Skin epidermis (tissue), 12 donors: Measurements from ENCODE around the gene GAL3ST1.
"Not testable (repeated sequence)": the region's sequence is repeated elsewhere in the genome, so short reads cannot be mapped to it uniquely, and the experiment has no call there.

Source experiments
- H3K27ac ChIP-seq, 21 experiments: fragments of 200-600 bp; sonication (generic) in 11 of 21; one replicate each; pipeline ENCODE4 v1.5.0; 2020; ENCODE audit warnings: mild to moderate bottlenecking in 3 of 21, inconsistent platforms in 2 of 21, moderate library complexity in 2 of 21
- H3K4me3 ChIP-seq, 7 experiments: fragments of 200-600 bp; sonication (generic) in 2 of 7; one replicate each; pipeline ENCODE4 v1.5.0; 2020; ENCODE audit warnings: inconsistent platforms in 2 of 7, mild to moderate bottlenecking in 2 of 7, moderate library complexity in 1 of 7

GAL3ST1 gene

DNA sequence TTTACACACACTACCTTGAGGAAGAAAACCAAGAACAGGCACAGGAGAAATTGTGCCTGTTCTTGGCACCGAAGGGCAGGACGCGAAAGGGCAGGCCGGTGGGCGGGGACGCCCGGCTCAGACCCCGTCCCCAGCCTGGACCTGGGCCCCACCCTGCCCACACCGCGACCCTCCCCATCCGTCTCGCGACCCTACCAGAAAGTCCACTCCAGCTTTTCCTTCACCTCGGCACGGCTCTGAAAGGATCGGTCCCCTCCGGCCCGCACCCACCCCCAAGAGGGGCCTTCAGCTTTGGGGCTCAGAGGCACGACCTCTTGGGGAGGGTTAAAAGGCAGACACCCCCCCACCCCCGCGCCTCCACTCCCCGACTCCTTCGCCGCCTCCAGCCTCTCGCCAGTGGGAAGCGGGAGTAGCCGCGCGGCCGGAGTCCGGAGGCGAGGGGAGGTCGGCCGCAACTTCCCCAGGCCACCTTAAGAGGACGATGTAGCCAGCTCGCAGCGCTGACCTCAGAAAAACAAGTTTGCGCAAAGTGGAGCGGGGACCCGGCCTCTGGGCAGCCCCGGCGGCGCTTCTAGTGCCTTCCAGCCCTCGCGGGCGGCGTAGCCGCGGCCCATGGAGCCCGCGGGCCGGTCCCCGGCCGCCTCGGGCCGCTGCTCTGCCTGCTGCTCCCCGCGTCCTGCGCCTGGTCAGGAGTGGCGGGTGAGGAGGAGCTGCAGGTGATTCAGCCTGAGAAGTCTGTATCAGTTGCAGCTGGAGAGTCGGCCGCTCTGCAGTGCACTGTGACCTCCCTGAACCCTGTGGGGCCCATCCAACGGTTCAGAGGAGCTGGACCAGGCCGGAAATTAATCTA, 32.3 kb downstream of the GAL3ST1 start:
- no peak overlapping the region for H3K27ac ChIP-seq
- H3K4me3 ChIP-seq, result peak overlapping the region in 4 of 7 experiments; percentile 9 to 20 (median 15)

DNA sequence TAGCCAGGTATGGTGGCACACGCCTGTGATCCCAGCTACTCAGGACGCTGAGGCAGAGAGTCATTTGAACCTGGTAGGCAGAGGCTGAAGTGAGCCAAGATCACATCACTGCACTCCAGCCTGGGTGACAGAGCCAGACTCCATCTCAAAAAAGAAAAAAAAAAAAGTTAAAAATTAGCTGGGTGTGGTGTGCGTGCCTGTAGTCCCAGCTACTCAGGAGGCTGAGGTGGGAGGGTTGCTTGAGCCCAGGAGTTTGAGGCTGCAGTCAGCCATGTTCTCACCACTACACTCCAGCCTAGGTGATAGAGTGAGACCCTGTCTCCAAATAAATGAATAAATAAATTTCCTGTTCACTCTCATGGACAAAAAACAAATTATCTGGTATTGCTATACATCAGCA, 33.0 kb downstream of the GAL3ST1 start:
- peak overlapping the region in 2 of 7 experiments; percentile 14 to 20 for H3K4me3 ChIP-seq
- H3K27ac ChIP-seq, result not testable (repeated sequence)

DNA sequence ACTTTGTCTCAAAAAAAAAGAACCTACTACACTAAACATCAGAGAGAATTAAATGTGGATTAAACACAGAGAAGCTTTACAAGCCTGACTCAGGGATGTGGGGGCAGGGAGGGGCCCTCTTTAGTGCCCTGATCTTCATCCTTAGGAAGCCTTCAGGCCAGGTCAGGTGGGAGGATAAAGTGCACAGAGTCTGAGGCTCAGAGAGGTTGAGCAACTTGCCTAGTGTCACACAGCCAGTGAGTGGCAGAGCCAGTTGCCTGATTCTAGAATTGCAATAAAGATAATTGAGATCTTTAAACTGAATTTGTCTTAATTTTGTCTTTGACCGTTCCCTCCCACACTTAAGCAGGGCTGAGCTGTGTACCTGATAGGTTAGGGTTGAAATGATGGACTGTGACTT, 35.1 kb downstream of the GAL3ST1 start:
- Histone ChIP-seq H3K4me3 (no peak overlapping the region), H3K27ac (no peak overlapping the region)

DNA sequence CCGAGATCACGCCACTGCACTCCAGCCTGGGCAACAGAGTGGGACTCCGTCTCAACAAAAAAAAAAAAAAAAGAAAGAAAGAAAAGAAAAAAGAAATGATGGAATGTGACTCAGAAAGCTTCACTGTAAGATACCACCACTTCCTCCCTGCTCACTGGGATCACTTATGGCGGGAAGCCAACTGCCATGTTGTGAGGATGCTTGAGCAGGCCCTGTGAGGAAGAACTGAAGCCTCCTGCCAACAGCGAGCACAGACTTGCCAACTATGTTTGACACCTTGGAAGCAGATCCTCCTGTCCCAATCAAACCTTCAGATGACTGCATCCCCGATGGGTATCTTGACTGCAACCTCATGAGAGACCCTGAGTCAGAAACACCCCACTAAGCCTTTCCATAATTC, 36.2 kb downstream of the GAL3ST1 start:
- Histone ChIP-seq H3K4me3 (no peak overlapping the region), H3K27ac (no peak overlapping the region)

DNA sequence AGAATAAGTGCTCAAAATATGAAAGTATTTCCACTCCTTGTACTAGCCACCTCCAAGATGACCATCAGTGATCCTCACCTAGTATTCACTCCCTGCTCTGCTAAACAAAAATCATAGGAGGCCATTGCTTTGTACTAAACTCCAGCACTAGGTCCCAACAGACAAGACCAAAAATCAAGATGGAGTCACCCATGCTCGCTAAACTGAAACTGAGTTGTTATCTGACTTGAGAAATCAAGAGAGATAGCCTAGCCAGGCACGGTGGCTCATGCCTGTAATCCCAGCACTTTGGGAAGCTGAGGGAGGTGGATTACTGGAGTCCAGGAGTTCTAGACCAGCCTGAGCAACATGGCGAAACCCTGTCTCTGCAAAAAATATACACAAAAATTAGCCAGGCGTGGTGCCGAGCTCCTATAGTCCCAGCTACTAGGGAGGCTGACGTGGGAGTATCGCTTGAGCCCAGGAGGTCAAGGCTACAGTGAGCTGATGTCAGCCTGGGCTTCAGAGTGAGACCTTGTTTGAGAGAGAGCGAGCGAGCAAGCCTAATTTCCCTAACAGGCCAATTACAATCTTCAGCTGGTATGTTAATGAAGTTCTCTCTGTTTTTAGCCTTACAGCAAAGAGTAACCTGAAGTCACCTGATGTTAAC, 37.3 kb downstream of the GAL3ST1 start:
- H3K4me3 ChIP-seq, result no peak overlapping the region

DNA sequence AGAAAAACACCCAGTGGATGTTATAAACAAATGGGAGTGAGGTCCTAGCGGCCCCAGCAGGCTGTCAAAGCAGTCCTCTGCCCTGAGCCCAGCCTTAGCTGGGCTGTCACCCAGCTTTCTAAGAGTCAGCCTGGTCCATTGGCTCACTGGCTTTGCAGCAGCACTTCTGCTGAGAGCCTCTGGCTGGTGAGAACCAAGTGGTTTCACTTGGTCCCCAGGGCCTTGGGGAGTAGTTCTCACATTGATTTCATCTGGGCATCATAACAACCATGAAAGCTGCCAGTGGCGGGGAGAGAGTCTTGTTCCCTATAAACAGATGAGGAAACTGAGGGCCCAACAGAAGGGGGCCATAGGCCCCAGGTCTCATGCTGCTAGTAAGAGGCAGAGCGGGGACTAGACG, 39.3 kb downstream of the GAL3ST1 start:
- no peak overlapping the region for H3K27ac ChIP-seq
- no peak overlapping the region for H3K4me3 ChIP-seq

More for the DNA sequence above, 37.3 kb downstream of the GAL3ST1 start:
- no peak overlapping the region for H3K27ac ChIP-seq

DNA sequence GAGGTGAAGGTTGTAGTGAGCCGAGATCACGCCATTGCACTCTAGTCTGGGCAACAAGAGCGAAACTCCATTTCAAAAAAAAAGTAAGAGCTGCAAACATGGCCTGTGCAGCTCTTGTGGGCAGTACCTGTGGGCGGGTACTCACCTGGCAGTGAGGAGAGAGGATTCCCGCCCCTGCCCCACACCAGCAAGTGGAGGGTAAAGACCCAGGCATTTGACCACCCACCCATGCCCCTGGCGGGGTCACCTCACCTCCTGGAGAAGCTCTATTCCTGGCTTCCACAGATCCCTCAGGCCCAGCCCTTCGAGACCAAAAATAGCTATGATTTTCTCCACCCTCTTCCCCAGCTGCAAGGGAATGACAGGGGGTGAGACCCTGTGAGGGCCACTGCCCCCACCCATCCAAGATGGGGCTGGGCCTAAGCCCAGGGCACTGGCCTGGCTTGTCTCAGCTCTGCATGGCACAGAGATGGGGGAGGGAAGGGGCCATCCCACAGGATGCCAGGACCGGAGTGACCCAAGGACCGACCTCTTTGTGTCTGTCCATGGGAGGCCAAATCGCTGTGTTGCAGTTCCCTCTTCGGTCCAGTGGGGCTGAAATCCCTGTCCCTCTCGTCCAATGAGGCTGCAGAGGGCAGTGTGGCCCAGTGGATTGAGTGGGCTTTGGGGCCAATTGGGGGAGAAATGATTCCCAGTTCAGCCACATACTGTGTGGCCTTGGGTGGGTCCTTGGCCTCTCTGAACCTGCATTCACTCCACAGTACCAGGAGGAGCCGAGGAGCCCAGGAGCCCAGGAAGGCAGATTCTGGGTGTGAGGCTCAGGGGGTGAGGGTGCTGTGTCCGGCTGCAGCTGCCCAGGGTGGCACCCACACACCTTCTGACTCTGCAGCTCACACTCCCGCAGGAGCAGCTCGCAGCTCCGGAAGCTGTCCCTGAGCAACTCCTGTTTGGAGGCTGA, 42.5 kb downstream of the GAL3ST1 start:
- Histone ChIP-seq H3K4me3 (no peak overlapping the region), H3K27ac (no peak overlapping the region)

DNA sequence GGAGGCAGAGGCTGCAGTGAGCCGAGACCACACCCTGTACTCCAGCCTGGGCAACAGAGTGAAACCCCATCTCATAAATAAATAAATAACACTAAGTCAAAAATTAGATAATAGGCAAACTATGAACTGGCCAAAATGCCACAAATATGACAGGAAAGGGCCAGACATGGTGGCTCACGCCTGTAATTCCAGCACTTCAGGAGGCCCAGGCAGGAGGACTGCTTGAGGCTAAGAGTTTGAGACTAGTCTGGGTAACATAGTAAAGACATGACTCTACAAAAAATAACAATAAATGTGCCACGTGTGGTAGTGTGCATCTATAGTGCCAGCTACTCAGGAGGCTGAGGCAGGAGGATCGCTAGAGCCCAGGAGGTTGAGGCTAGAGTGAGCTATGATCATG, 47.8 kb downstream of the GAL3ST1 start:
- H3K4me3 ChIP-seq, result no peak overlapping the region
- no peak overlapping the region for H3K27ac ChIP-seq

DNA sequence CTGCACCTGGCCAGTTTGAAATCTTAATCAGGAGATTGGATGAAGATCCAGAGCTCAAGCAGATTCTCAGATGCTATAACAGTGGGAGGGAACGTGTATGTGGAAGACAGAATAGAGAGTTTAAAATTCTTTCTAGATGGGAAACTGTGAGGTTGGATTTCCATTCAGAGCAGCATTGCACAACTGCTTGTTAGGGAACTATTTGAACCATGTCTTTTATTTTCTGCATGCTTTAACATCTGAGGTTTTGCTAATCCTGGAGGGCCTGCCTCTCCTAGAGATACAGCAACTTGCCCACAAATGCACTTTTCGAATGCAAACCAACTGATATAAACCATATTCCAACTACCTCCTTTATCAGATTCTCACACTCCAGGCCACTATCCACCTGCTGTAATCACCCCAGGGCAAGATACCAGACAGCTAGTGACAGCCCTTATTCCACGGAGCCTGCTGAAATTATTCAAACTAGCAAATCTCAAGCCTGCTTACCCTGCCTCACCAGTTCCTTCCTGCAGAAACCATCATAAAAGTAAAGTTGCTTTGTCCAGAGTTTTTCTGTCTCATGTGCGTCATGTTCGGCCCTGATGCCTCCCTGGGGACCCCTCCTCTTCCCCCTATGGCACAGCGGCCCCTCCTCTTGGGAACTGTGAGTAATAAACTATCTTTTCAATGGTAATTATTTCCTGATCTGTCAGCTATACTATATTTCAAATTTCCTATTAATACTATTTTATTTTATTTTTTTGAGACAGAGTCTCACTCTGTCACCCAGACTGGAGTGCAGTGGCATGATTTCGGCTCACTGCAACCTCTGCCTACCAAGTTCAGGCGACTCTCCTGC, 50.6 kb downstream of the GAL3ST1 start:
- Histone ChIP-seq H3K27ac (no peak overlapping the region), H3K4me3 (no peak overlapping the region)

DNA sequence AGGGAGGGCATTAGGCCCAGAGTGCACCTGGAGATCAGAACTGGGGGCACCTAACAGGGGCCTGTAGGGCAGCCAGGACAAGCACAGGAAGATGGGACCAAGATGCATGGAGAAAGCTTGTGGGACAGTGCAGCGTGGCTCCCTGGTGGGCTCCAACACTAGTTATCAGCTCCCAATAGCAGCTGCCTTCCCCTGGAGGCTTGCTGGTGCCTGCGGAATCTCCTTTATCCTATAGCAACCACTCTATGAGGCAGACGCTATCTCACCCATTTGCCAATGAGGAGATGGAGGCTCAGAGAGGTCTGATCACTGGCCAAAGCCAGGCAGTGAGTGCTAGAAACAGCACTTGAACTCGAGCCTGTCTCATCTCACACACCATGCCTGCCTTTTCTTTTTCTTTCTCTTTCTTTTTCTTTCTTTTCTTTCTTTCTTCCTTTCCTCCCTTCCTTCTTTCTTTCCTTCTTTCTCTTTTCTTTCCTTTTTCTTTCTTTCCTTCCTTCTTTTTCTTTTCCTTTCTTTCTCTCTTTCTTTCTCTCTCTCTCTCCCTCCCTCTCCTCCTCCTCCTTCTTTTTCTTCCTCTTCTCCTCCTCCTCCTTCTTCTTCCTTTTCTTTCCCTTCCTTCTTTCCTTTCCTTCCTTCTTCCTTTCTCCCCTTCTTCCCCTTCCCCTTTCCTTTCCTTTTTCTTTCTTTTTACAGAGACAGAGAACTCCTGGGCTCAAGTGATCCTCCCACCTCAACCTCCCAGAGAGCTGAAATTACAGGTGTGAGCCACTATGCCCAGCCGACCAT, 52.9 kb downstream of the GAL3ST1 start:
- Histone ChIP-seq H3K4me3 (no peak overlapping the region), H3K27ac (no peak overlapping the region)

DNA sequence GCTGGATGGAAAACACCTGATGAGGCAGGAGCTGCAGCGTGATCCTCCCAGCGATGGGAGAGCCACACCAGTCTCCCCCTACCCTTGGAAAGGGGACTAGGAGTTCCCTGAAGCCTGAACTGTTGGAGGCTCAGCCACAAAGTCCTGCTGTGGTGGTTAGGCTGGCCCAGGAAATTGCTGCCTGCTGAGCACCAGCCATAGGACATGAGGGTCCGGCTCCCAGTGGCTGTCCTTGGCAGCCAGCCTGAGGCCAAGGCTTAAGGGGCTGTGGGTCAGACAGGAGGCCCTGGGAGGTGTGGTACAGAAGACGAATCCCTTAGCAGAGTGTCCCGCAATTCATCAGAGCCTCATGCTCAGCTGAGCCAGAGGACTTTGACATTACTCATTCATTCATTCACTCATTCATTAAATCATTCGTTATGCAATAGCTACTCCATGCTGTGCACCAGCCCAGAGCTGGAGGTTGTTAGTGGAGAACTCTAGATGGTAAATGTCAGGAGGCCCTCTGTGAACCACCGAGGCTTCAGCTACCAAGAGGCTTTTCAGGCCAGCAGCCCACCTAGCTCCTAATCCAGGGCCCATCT, 54.5 kb downstream of the GAL3ST1 start:
- Histone ChIP-seq H3K4me3 (no peak overlapping the region), H3K27ac (no peak overlapping the region)

DNA sequence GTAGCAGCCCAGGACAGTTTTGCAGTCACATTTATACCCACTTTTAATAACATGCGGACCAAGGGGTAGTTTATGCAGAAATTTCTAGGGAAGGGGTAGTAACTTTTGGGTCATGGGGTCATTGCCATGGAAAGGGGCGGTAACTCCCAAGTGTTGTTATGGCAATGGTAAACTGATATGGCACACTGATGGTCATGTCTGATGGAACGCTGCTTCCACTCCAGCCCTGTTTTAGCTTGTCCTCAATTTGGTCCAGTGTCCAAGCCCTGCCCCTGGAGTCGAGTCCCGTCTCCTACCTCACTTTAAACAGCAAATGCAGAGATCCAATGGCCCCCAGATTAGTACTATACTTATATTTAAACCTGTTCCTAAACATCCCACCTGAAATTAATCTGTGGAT, 57.7 kb downstream of the GAL3ST1 start:
- Histone ChIP-seq H3K27ac (no peak overlapping the region), H3K4me3 (no peak overlapping the region)

DNA sequence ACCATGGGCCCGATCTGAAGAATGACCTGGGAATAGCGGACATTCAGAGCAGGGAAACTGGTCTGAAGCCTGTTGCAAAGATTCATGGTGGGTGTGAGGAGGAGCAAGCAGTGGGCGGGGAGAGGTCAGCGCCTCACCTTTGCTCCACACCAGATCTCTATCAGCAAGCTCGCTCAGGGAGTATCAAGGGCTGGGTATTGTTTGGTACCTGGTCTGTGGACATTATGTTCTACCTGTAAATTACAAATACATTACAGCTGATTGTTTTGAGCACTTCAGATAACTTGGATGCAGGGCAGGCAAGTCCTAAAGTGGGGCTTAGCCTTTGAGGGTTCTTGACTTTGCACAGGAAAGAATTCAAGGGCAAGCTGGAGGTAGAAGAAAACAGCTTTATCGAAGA, 58.2 kb downstream of the GAL3ST1 start:
- H3K4me3 ChIP-seq, result no peak overlapping the region
- no peak overlapping the region for H3K27ac ChIP-seq

DNA sequence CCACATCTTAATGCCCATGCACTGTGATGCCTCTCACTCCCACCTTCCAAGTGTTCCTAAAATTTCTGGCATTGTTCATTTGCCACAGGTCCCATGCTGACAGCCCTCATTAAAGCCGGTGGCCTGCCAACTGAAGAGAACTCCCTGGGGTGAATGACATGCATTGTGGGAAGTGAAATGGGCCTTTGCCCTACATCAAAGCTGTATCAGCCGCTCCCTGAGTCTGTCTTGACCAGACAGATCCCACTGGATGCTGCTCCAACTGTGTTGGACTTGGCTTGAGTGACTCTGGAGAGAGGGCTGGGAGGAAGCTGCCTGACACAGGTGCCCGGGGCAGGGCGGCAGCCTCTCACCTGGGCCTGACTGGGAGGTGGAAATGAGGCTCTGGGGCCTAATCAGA, 60.2 kb downstream of the GAL3ST1 start:
- H3K4me3 ChIP-seq, result no peak overlapping the region

DNA sequence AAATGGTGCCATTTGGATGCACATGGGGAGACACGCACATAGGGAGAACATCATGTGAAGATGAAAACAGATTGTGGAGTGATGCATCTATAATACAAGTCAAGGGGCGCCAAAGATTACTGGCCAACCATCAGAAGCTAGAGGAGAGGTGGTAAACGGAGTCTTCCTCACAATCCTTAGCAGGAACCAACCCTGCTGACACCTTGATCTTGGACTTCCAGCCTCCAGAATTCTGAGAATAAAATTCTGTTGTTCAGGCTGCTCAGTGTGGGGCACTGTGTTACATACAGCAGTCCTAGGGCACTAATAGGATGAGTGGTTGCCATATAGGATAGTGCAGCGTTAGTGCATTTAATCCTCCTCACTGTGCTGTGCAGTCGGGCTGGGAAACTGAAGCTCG, 61.0 kb downstream of the GAL3ST1 start:
- no peak overlapping the region for H3K27ac ChIP-seq
- no peak overlapping the region for H3K4me3 ChIP-seq

More for the DNA sequence above, 60.2 kb downstream of the GAL3ST1 start:
- no peak overlapping the region for H3K27ac ChIP-seq

DNA sequence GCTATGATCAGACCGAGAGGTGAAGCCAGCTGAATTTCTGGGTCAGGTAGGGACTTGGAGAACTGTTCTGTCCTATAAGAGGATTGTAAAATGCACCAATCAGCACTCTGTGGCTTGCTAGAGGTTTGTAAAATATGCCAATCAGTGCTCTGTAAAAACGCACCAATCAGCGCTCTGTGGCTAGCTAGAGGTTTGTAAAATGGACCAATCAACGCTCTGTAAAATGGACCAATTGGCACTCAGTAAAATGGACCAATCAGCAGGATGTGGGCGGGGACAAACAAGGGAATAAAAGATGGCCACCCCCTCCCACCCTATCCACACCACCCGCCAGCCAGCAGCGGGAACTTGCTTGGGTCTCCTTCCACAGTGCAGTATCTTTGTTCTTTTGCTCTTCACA, 62.6 kb downstream of the GAL3ST1 start:
- H3K27ac ChIP-seq, result no peak overlapping the region
- H3K4me3 ChIP-seq, result no peak overlapping the region

DNA sequence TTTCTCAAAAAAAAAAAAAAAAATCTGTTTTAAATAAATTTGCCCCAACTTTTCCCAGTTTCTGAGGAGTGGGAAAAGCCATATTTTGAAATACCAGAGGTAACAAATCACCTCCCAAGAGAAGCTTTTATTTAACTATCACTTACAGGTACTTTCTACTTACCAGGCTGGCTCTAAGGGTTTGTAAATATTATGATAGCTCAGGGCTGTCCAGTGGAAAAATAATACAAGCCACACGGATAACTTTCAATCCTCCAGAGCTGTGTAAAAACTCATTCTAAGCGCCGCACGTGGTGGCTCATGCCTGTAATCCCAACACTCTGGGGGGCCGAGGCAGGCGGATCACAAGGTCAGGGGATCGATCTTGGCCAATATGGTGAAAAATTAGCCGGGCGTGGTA, 63.4 kb downstream of the GAL3ST1 start:
- Histone ChIP-seq H3K4me3 (no peak overlapping the region), H3K27ac (no peak overlapping the region)

DNA sequence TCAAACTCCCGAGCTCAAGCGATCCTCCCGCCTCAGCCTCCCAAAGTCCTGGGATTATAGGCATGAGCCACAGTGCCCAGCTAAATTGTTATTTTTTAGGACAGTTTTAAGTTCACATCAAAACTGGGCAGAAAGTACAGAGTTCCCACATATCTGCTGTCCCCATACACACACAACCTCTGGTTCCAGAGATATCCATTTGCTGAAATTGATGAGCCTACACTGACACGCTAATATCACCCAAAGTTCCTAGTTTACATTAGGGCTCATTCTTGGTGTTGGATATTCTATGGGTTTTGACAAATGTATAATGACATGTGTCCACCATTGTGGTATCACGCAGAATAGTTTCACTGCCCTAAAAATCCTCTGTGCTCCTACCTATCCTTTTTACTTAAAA, 66.2 kb downstream of the GAL3ST1 start:
- Histone ChIP-seq H3K27ac (no peak overlapping the region), H3K4me3 (no peak overlapping the region)
